OCI-LY1 (cell line): ENCODE results near the gene PKNOX1.
"Not testable (repeated sequence)": the region's sequence is repeated elsewhere in the genome, so short reads cannot be mapped to it uniquely, and the experiment has no call there.

Source experiments
- H2AFZ ChIP-seq: fragments of 200-600 bp; sonication (generic), shearing (Covaris generic); 2 replicates; pipeline ENCODE4 v1.6.0; 2014; ENCODE audit warnings: antibody characterized with exemption, mild to moderate bottlenecking, low read length
- H3F3A ChIP-seq: fragments of 200-600 bp; sonication (generic), shearing (Covaris generic); 2 replicates; pipeline ENCODE4 v1.6.0; 2014; ENCODE audit warnings: mild to moderate bottlenecking, antibody characterized with exemption, low read length, moderate library complexity; ENCODE audit not compliant: insufficient read depth
- H3K27ac ChIP-seq: fragments of 200-600 bp; sonication (generic); 2 replicates; pipeline ENCODE4 v1.5.1; 2014; ENCODE audit warnings: low read length, mixed run types, mild to moderate bottlenecking, low read depth; ENCODE audit not compliant: poor library complexity, severe bottlenecking
- H3K27me3 ChIP-seq: fragments of 200-600 bp; sonication (generic); 2 replicates; pipeline ENCODE4 v1.6.0; 2014; ENCODE audit warnings: antibody characterized with exemption, mild to moderate bottlenecking, low read length, moderate library complexity; ENCODE audit not compliant: insufficient read depth
- H3K36me3 ChIP-seq: fragments of 200-600 bp; sonication (generic); 2 replicates; pipeline ENCODE4 v1.6.1; 2014; ENCODE audit warnings: mild to moderate bottlenecking, antibody characterized with exemption, low read length, moderate library complexity, mixed read lengths; ENCODE audit not compliant: insufficient read depth
- H3K4me1 ChIP-seq: fragments of 200-600 bp; sonication (generic); 2 replicates; pipeline ENCODE4 v1.5.1; 2014; ENCODE audit warnings: mild to moderate bottlenecking, low read length, moderate library complexity; ENCODE audit not compliant: insufficient read depth, severe bottlenecking
- H3K4me2 ChIP-seq: fragments of 200-600 bp; sonication (generic), shearing (Covaris generic); 2 replicates; pipeline ENCODE4 v1.6.1; 2014; ENCODE audit warnings: low read length
- H3K4me3 ChIP-seq: fragments of 200-600 bp; sonication (generic); 2 replicates; pipeline ENCODE4 v1.5.1; 2014; ENCODE audit warnings: low read length, low read depth, mild to moderate bottlenecking, mixed read lengths; ENCODE audit not compliant: poor library complexity, severe bottlenecking
- H3K79me2 ChIP-seq: fragments of 200-600 bp; shearing (Covaris generic); 2 replicates; pipeline ENCODE4 v1.6.1; 2016; ENCODE audit warnings: mixed run types, low read length, mixed read lengths; ENCODE audit not compliant: insufficient read depth
- H3K9ac ChIP-seq: fragments of 200-600 bp; sonication (generic), shearing (Covaris generic); 2 replicates; pipeline ENCODE4 v1.6.1; 2014; ENCODE audit warnings: mild to moderate bottlenecking, low read length, mixed read lengths
- H3K9me2 ChIP-seq: fragments of 200-600 bp; sonication (generic), shearing (Covaris generic); 2 replicates; pipeline ENCODE4 v1.6.1; 2014; ENCODE audit warnings: low read depth, mild to moderate bottlenecking, low read length, mixed read lengths
- H3K9me3 ChIP-seq: fragments of 200-600 bp; shearing (Covaris generic); 2 replicates; pipeline ENCODE4 v1.6.1; 2014; ENCODE audit warnings: low read length, mixed read lengths
- H4K20me1 ChIP-seq: fragments of 200-600 bp; sonication (generic), shearing (Covaris generic); 2 replicates; pipeline ENCODE4 v1.6.0; 2016; ENCODE audit warnings: mild to moderate bottlenecking, low read length; ENCODE audit not compliant: insufficient read depth
- CTCF ChIP-seq: fragments of 200-600 bp; sonication (generic), shearing (Covaris generic); IDR thresholded peaks from 2 replicates; pipeline ENCODE4 v1.5.1; 2017; ENCODE audit warnings: mild to moderate bottlenecking, antibody characterized with exemption, low read length, moderate library complexity, mixed read lengths
- EZH2 ChIP-seq: fragments of 200-600 bp; sonication (generic), shearing (Covaris generic); IDR thresholded peaks from 2 replicates; pipeline ENCODE4 v1.8.0; 2017; ENCODE audit warnings: borderline replicate concordance, mixed run types, mild to moderate bottlenecking, antibody characterized with exemption, low read length, moderate library complexity, mixed read lengths

The PKNOX1 gene

GRCh38 chr21:42988236-42988965, 14.0 kb downstream of the PKNOX1 start:
- TF ChIP-seq CTCF (no peak), EZH2 (no peak)
- Histone ChIP-seq H3K4me3 (no peak overlapping the region), H3K79me2 (peaks cover 8% of the 10 kb centered on the region; the same call in 1 of the 2 replicates), H3K9me3 (no peaks in the 10 kb centered on the region), H3K9ac (no peak overlapping the region), H3K27me3 (no peaks in the 10 kb centered on the region), H3K4me2 (no peak overlapping the region), H3F3A (no peaks in the 10 kb centered on the region), H2AFZ (no peak overlapping the region), H3K36me3 (no peaks in the 10 kb centered on the region; the same call in 1 of the 2 replicates), H3K9me2 (no peaks in the 10 kb centered on the region), H3K4me1 (peaks cover 60% of the 10 kb centered on the region), H3K27ac (peak overlapping the region; percentile 36), H4K20me1 (no peaks in the 10 kb centered on the region)

- Histone ChIP-seq H3K4me1 (peaks cover 60% of the 10 kb centered on the region), H3K27ac (peak overlapping the region; percentile 87)
- not testable (repeated sequence) for H3K36me3 ChIP-seq, H3K27me3 ChIP-seq, H3K9ac ChIP-seq, H3K79me2 ChIP-seq, H3K4me2 ChIP-seq, H4K20me1 ChIP-seq, H3K9me2 ChIP-seq, H2AFZ ChIP-seq, H3K4me3 ChIP-seq, H3K9me3 ChIP-seq, H3F3A ChIP-seq
Observed at GRCh38 chr21:42989370-42989769, 15.0 kb downstream of the PKNOX1 start.

- H3K4me1 ChIP-seq: peaks cover 60% of the 10 kb centered on the region
Observed at GRCh38 chr21:42989816-42990650, 15.7 kb downstream of the PKNOX1 start.

More at GRCh38 chr21:42989816-42990650, 15.7 kb downstream of the PKNOX1 start:
- Histone ChIP-seq H3F3A (no peaks in the 10 kb centered on the region), H3K36me3 (no peaks in the 10 kb centered on the region; the same call in 1 of the 2 replicates), H3K4me2 (no peak overlapping the region), H3K9me3 (no peaks in the 10 kb centered on the region), H3K27me3 (no peaks in the 10 kb centered on the region), H3K9me2 (no peaks in the 10 kb centered on the region), H3K79me2 (no peaks in the 10 kb centered on the region), H3K4me3 (no peak overlapping the region), H2AFZ (no peak overlapping the region), H3K27ac (peak overlapping the region; percentile 87), H3K9ac (no peak overlapping the region), H4K20me1 (no peaks in the 10 kb centered on the region)
- TF ChIP-seq EZH2: no peak
- TF ChIP-seq CTCF: no peak
